ENCODE measurements around the gene ADGRA1.

The ADGRA1 gene

GRCh38 chr10:133097961-133098360, 10.2 kb downstream of the ADGRA1 start:
- Histone ChIP-seq H2AFZ (ENCODE audit: low read depth) (no peak overlapping the region), H3K27ac (no peak overlapping the region), H3K27me3 (ENCODE audit: insufficient read depth, low read depth) (peaks cover 52% of the 10 kb centered on the region), H4K20me1 (ENCODE audit: insufficient read depth) (no peaks in the 10 kb centered on the region), H3K9ac (no peak overlapping the region), H3K4me2 (no peak overlapping the region), H3K4me1 (ENCODE audit: low read depth, poor library complexity, severe bottlenecking) (no peaks in the 10 kb centered on the region), H3K36me3 (ENCODE audit: insufficient read depth) (no peaks in the 10 kb centered on the region), H3K79me2 (ENCODE audit: insufficient read depth, low read depth) (no peaks in the 10 kb centered on the region), H3K4me3 (IDR thresholded peaks at IDR 0.05; ENCODE audit: insufficient read depth, low read depth, low read length) (no peak overlapping the region)
- no peak for TF ChIP-seq CTCF (conservative IDR thresholded peaks at IDR 0.05; ENCODE audit: low read depth, low read length)

GRCh38 chr10:133098426-133099124, 10.9 kb downstream of the ADGRA1 start:
- TF ChIP-seq CTCF (conservative IDR thresholded peaks at IDR 0.05; ENCODE audit: low read depth, low read length), result no peak
- Histone ChIP-seq H3K36me3 (ENCODE audit: insufficient read depth) (no peaks in the 10 kb centered on the region), H3K9ac (no peak overlapping the region)

GRCh38 chr10:133099571-133099970, 11.8 kb downstream of the ADGRA1 start:
- Histone ChIP-seq H3K4me1 (ENCODE audit: low read depth, poor library complexity, severe bottlenecking) (no peaks in the 10 kb centered on the region), H3K27ac (no peak overlapping the region), H3K27me3 (ENCODE audit: insufficient read depth, low read depth) (peaks cover 41% of the 10 kb centered on the region), H3K4me2 (no peak overlapping the region), H2AFZ (ENCODE audit: low read depth) (no peak overlapping the region), H3K79me2 (ENCODE audit: insufficient read depth, low read depth) (no peaks in the 10 kb centered on the region), H3K36me3 (ENCODE audit: insufficient read depth) (no peaks in the 10 kb centered on the region), H4K20me1 (ENCODE audit: insufficient read depth) (no peaks in the 10 kb centered on the region), H3K9ac (no peak overlapping the region), H3K4me3 (IDR thresholded peaks at IDR 0.05; ENCODE audit: insufficient read depth, low read depth, low read length) (no peak overlapping the region)
- no peak for TF ChIP-seq CTCF (conservative IDR thresholded peaks at IDR 0.05; ENCODE audit: low read depth, low read length)

More at GRCh38 chr10:133098426-133099124, 10.9 kb downstream of the ADGRA1 start:
- H3K27me3 ChIP-seq (ENCODE audit: insufficient read depth, low read depth), result peaks cover 46% of the 10 kb centered on the region
- H2AFZ ChIP-seq (ENCODE audit: low read depth), result no peak overlapping the region
- H3K4me1 ChIP-seq (ENCODE audit: low read depth, poor library complexity, severe bottlenecking), result no peaks in the 10 kb centered on the region
- H3K27ac ChIP-seq, result no peak overlapping the region
- H3K79me2 ChIP-seq (ENCODE audit: insufficient read depth, low read depth), result no peaks in the 10 kb centered on the region
- no peak overlapping the region for H3K4me3 ChIP-seq (IDR thresholded peaks at IDR 0.05; ENCODE audit: insufficient read depth, low read depth, low read length)
- H4K20me1 ChIP-seq (ENCODE audit: insufficient read depth), result no peaks in the 10 kb centered on the region
- no peak overlapping the region for H3K4me2 ChIP-seq

- H3K4me1 ChIP-seq (ENCODE audit: low read depth, poor library complexity, severe bottlenecking), result no peaks in the 10 kb centered on the region
- H3K9ac ChIP-seq, result no peak overlapping the region
- TF ChIP-seq CTCF (conservative IDR thresholded peaks at IDR 0.05; ENCODE audit: low read depth, low read length), result no peak
- no peak overlapping the region for H3K4me3 ChIP-seq (IDR thresholded peaks at IDR 0.05; ENCODE audit: insufficient read depth, low read depth, low read length)
- H3K4me2 ChIP-seq, result no peak overlapping the region
- H3K27ac ChIP-seq, result no peak overlapping the region
- no peaks in the 10 kb centered on the region for H3K79me2 ChIP-seq (ENCODE audit: insufficient read depth, low read depth)
- H4K20me1 ChIP-seq (ENCODE audit: insufficient read depth), result no peaks in the 10 kb centered on the region
- peaks cover 35% of the 10 kb centered on the region for H3K27me3 ChIP-seq (ENCODE audit: insufficient read depth, low read depth)
- no peak overlapping the region for H2AFZ ChIP-seq (ENCODE audit: low read depth)
- H3K36me3 ChIP-seq (ENCODE audit: insufficient read depth), result no peaks in the 10 kb centered on the region
These were observed 12.5 kb downstream of the ADGRA1 start for GRCh38 chr10:133100186-133100585.

Measured in KMS-11 (cell line).